Measurements from ENCODE around the gene KREMEN1. TPM values are rescaled to one million over a fixed set of nuclear protein-coding genes. Genes with fewer than 3 reads are reported as not detected.

KREMEN1 gene
- total RNA-seq, 1 experiment from 2014 or later, result 2.4 TPM

GRCh38 chr22:29041408-29041807 is 31.4 kb upstream of the KREMEN1 start:
- DNase-seq, result peak; percentile 53
- Histone ChIP-seq H3K4me3 (no peak overlapping the region), H3K9me3 (no peaks in the 10 kb centered on the region), H3K36me3 (peaks cover 3% of the 10 kb centered on the region), H3K27me3 (no peaks in the 10 kb centered on the region)

GRCh38 chr22:29043906-29044575 is 28.8 kb upstream of the KREMEN1 start:
- peak; percentile 22 for DNase-seq
- peaks cover 12% of the 10 kb centered on the region for H3K36me3 ChIP-seq
- no peak overlapping the region for H3K4me3 ChIP-seq
- no peaks in the 10 kb centered on the region for H3K9me3 ChIP-seq
- H3K27me3 ChIP-seq, result no peaks in the 10 kb centered on the region

GRCh38 chr22:29044657-29045176 is 28.1 kb upstream of the KREMEN1 start:
- DNase-seq, result peak; percentile 69
- H3K27me3 ChIP-seq, result no peaks in the 10 kb centered on the region
- H3K36me3 ChIP-seq, result peaks cover 12% of the 10 kb centered on the region
- no peaks in the 10 kb centered on the region for H3K9me3 ChIP-seq
- H3K4me3 ChIP-seq, result no peak overlapping the region

GRCh38 chr22:29048822-29049654 is 23.8 kb upstream of the KREMEN1 start:
- no peak for DNase-seq

GRCh38 chr22:29049655-29050263 is 23.1 kb upstream of the KREMEN1 start:
- Histone ChIP-seq H3K36me3 (peaks cover 12% of the 10 kb centered on the region), H3K9me3 (no peaks in the 10 kb centered on the region), H3K4me3 (no peak overlapping the region), H3K27me3 (no peaks in the 10 kb centered on the region)
- no peak for DNase-seq

More at GRCh38 chr22:29048822-29049654, 23.8 kb upstream of the KREMEN1 start:
- no peaks in the 10 kb centered on the region for H3K27me3 ChIP-seq
- H3K4me3 ChIP-seq, result no peak overlapping the region
- no peaks in the 10 kb centered on the region for H3K9me3 ChIP-seq
- H3K36me3 ChIP-seq, result peaks cover 12% of the 10 kb centered on the region

DNA sequence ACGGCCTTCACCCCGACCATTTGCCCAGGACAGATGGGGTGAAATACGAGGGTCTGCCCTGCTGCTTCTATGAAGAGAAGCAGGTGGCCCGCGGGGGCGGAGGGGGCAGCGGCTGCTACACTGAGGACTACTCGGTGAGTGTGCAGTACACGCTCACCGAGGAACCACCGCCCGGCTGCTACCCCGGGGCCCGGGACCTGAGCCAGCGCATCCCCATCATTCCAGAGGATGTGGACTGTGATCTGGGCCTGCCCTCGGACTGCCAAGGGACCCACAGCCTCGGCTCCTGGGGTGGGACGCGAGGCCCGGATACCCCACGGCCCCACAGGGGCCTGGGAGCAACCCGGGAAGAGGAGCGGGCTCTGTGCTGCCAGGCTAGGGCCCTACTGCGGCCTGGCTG is 22.4 kb upstream of the KREMEN1 start:
- no peak for DNase-seq
- no peaks in the 10 kb centered on the region for H3K27me3 ChIP-seq
- H3K9me3 ChIP-seq, result no peaks in the 10 kb centered on the region
- H3K4me3 ChIP-seq, result no peak overlapping the region
- H3K36me3 ChIP-seq, result peaks cover 12% of the 10 kb centered on the region

- Histone ChIP-seq H3K4me3 (no peak overlapping the region), H3K9me3 (no peaks in the 10 kb centered on the region), H3K36me3 (0 out of 2 replicates have a peak, but pooled peaks cover 3% of the 10 kb centered on the region), H3K27me3 (no peaks in the 10 kb centered on the region)
- DNase-seq, result no peak
These were observed 19.7 kb upstream of the KREMEN1 start for GRCh38 chr22:29053048-29053702.

GRCh38 chr22:29054251-29054767 is 18.5 kb upstream of the KREMEN1 start:
- no peak for DNase-seq
- H3K9me3 ChIP-seq, result no peaks in the 10 kb centered on the region
- no peaks in the 10 kb centered on the region for H3K36me3 ChIP-seq
- no peak overlapping the region for H3K4me3 ChIP-seq
- no peaks in the 10 kb centered on the region for H3K27me3 ChIP-seq

DNA sequence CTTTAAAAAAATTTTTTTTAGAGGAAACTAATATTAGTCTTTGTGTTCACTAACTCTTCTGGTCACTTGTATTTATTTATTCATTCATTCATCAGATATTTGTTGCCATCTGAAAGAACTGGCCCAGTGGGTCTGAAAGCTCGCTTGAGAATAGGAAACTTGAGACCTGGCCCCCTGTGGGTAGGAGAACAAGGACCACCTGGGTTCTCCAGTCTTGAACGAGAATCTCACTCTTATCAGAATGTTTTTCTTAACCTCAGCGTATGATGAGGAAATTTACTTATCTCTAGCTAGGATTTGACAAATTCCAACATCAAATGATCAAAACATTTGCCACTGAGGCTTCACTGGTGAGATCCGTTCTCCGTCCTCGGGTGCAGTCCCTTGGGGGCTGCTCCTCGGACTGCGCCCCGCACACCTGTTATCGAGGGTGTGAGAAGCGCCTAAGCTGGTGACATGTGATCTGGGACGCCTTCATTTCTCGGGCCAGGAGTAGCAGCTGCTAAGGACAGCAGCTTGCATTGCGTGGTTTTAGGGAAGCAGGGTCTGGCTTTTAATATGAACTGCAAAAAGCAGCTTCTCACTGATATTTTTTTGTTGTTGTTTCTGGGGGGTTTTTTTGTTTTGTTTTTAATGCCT is 17.5 kb upstream of the KREMEN1 start:
- Histone ChIP-seq H3K27me3 (no peaks in the 10 kb centered on the region), H3K4me3 (no peak overlapping the region), H3K9me3 (no peaks in the 10 kb centered on the region), H3K36me3 (no peaks in the 10 kb centered on the region)
- DNase-seq, result no peak

DNA sequence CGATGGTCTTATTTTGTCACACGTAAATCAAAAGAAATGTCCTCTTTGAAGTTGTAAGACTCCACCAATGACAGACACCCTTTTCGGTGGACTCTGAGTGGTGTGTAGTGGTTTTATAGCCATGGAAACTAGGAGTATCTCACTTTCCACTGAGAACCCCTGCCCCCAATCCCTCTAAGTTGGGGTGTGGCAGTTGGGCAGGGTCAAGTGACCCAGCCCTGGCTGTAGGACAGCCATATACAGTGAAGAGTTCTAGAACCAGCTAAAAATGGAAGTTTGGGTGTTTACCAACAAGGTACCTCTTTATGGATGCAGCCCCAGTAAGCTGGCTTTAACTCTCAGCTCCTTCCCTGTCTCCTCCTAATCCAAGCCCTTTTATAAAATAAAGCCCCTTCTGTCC is 16.4 kb upstream of the KREMEN1 start:
- H3K27me3 ChIP-seq, result no peaks in the 10 kb centered on the region
- no peaks in the 10 kb centered on the region for H3K9me3 ChIP-seq
- no peak overlapping the region for H3K4me3 ChIP-seq
- H3K36me3 ChIP-seq, result no peaks in the 10 kb centered on the region
- no peak for DNase-seq

GRCh38 chr22:29060251-29060869 is 12.5 kb upstream of the KREMEN1 start:
- no peaks in the 10 kb centered on the region for H3K9me3 ChIP-seq
- no peak for DNase-seq
- no peak overlapping the region for H3K4me3 ChIP-seq
- no peaks in the 10 kb centered on the region for H3K36me3 ChIP-seq
- H3K27me3 ChIP-seq, result no peaks in the 10 kb centered on the region

DNA sequence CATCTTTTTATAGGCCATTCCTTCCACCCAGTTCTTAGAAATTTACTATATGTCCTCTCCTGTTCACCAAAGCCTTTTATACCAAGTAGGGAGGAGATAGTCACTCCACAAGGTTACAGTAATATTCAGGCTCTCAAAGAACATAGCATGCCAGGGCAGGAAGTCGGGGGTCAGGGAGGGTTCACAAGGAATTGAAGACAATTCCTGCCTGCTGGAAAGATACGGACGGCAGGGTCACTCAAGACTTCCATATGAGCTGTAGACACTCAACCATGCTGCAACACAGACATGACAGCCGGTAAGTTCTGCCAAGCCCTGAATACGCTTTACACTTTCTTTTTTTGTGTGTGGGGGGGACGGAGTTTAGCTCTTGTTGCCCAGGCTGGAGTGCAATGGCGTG is 11.9 kb upstream of the KREMEN1 start:
- H3K36me3 ChIP-seq, result no peaks in the 10 kb centered on the region
- H3K9me3 ChIP-seq, result no peaks in the 10 kb centered on the region
- H3K4me3 ChIP-seq, result no peak overlapping the region
- H3K27me3 ChIP-seq, result no peaks in the 10 kb centered on the region
- DNase-seq, result no peak

DNA sequence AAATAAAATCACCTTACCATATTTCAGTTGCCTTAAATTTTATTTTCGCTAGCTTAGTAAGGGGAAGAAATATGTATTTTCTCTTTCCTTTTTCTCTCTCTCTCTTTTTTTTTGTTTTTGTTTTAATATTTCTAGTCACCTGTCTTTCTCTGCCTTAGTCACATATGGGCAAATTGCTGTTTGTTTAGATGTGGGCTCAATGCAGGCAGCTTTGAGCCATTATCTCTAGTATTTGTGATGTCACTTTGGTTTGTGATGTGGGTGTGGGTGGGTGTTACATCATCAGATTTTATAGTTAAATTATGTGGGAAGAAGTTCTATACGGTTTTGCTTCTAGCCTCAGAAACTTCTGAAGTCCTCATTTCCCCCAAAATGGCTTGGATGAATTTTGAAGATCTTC is 11.1 kb upstream of the KREMEN1 start, which contains the start of gene C22orf31:
Gene C22orf31, minus strand, starts transcription at position 59 of the 400 bp plus-strand sequence. Its CDS starts 39 bp downstream, at position 20.
- DNase-seq, result no peak
- Histone ChIP-seq H3K4me3 (no peak within 1 kb of the TSS), H3K36me3 (no peaks in the 10 kb centered on the region), H3K9me3 (no peaks in the 10 kb centered on the region), H3K27me3 (no peaks in the 10 kb centered on the region)

DNA sequence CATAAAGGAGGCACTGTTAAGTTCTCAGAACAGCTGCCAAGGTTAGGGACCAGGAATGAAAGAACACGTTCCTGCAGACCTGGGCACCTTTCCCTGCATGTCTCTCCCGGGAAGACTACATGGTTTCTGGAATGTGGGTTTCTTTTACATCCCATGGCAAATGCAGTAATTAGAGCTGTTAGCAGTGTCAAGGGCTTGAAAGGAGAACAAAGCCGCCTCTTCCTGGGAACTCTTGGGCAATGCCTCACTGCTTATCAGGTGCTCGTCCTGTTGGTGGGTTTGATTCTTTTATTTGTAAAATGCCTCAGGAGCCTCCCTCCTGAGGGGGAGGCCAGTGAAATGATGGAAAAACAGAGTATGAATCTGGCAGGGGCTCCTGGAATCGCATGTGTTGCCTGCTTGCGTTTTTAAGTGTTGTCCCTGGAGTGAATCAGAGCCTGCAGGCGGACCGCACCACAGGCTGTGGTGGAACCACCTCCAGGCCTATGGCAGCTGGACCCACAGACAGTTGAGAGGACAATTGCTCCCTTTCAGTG is 10.5 kb upstream of the KREMEN1 start:
- no peak for DNase-seq
- Histone ChIP-seq H3K9me3 (no peaks in the 10 kb centered on the region), H3K36me3 (no peaks in the 10 kb centered on the region), H3K4me3 (no peak overlapping the region), H3K27me3 (no peaks in the 10 kb centered on the region)

DNA sequence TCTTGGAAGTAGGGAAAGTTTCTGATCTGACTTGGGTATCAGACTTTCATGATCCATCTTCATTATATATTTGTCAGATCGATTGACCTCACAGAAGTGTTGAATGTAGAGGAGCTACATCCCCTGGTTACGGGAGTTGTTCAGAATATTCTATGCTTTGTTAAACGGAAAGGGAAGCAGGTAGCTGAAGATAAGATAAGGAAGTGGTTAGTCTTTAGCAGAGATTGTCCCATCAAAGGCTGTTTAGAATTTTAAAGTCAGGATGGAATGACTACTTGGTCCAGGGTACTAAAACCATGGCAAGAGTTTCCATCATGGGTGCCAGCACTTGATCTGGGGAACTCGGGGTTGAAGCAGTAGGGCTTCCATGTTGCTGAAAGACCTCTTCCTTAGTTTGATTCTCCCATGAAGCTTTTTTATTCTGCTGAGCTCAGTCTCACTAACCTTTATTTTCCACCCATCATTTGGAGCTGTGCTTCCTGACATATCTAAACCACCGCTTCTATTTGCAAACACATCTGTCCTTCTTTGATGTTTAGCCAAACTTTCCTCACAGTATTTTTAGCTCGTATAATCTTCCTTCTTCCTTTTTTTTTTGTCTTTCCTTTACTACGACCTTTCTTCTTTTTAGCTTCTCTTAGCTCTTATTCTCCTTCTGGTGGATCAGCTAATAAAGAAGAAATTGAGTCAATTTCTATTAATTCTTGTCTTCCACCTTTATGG is 7.2 kb upstream of the KREMEN1 start:
- no peak for DNase-seq
- H3K9me3 ChIP-seq, result no peaks in the 10 kb centered on the region
- no peak overlapping the region for H3K4me3 ChIP-seq
- no peaks in the 10 kb centered on the region for H3K27me3 ChIP-seq
- H3K36me3 ChIP-seq, result no peaks in the 10 kb centered on the region

All from MG63 (cell line).